ENCODE data around the gene UBE3B.

Gene UBE3B

DNA sequence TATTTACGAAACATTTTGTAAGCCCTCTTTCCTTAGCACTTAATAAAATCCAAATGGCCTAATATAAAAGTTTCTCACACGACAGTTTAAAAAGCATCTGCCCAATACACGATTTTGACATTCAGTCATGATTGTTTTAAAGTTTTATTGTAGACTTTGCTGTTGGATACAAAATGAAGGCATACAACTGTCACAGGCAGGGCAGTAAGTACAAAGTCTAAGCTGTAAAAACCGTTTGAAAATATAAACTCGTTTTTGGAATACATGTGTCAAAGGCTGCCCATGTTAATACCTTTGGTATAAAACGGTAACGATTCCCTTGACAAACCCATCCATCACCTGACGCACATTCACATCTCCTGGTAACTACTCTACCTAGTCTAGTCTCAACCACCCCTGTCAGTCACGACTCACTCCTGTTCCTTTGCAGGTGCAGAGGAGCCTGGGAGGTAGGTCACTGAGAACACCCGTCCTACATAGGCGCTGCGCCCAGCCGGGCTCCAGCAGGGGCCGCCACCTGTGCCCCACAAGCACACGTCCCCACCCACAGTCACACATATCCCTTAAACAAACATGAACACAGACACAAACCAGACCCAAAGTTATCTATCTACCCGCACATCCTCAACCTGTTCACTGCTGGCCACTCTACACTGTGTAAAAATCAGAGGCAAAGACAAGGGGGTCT, 27.4 kb upstream of the UBE3B start:
- H3K4me3 ChIP-seq (replicated peaks; ENCODE audit: low read depth, low read length): no peak overlapping the region
- TF ChIP-seq, protein P1, sequence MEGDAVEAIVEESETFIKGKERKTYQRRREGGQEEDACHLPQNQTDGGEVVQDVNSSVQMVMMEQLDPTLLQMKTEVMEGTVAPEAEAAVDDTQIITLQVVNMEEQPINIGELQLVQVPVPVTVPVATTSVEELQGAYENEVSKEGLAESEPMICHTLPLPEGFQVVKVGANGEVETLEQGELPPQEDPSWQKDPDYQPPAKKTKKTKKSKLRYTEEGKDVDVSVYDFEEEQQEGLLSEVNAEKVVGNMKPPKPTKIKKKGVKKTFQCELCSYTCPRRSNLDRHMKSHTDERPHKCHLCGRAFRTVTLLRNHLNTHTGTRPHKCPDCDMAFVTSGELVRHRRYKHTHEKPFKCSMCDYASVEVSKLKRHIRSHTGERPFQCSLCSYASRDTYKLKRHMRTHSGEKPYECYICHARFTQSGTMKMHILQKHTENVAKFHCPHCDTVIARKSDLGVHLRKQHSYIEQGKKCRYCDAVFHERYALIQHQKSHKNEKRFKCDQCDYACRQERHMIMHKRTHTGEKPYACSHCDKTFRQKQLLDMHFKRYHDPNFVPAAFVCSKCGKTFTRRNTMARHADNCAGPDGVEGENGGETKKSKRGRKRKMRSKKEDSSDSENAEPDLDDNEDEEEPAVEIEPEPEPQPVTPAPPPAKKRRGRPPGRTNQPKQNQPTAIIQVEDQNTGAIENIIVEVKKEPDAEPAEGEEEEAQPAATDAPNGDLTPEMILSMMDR (IDR thresholded peaks at IDR 0.05; ENCODE audit: low read length, missing control alignments): peak; percentile 18
- DNase-seq (ENCODE audit: low read depth): no peak

DNA sequence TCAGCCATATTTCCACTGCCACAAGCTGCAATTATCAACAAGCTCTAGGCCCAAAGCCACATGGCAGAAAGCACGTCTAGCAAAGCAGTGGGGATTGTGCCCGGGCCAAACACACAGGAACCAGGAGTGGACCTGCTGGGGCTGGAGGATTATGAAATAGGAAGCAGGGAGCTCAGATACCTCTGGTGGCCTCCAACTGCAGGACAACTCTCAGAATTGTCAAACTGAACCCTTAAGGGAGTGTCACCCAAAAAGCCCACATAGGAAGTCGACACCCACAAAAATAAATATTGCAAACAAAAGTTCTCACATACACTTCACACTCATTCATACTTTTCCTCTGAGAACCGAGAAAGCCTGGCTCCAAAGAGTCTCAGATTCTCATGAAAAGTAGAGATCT, 26.5 kb upstream of the UBE3B start:
- TF ChIP-seq, protein P1 (IDR thresholded peaks at IDR 0.05; ENCODE audit: low read length, missing control alignments): no peak
- DNase-seq (ENCODE audit: low read depth): no peak
- no peak overlapping the region for H3K4me3 ChIP-seq (replicated peaks; ENCODE audit: low read depth, low read length)

DNA sequence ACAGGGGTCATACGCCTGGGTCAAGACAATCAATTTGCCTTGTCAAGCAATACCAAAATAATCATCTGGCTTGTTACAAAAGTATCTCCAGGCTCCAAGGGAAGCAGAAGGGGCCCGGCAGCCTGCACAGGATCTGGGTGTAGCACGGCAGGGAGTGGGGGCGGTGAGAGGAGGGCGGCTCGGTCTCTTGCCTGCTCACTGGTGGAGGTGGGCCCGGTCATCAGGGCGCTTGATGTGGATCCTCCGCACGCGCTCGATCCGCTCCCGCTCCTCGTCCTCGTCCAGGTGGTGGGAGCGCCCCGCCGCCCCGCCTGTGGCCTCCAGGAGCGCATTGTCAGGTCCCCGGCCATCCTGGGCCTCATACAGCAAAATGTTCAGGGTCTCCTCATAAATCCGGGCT, 26.0 kb upstream of the UBE3B start:
- TF ChIP-seq, protein P1 (IDR thresholded peaks at IDR 0.05; ENCODE audit: low read length, missing control alignments): no peak
- no peak for DNase-seq (ENCODE audit: low read depth)
- H3K4me3 ChIP-seq (replicated peaks; ENCODE audit: low read depth, low read length): no peak overlapping the region

DNA sequence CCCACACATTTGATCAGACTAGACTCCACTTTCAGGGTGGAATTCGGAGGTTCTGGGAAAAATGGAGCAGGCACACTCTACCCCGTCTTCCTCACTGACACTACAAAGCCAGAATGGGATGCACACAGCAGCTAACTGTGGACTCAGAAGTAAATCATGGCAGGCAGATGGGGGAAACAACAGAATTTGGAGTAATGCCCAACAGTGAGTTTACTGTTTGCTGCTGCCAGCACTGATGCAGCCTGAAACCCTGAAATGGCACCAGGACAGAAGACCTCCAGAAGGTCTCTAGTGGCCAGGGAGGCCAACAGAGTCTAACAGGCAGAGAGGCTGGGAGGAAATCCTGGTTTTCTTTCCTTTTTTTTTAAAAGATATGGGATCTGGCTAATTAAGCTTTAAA, 24.9 kb upstream of the UBE3B start:
- no peak for DNase-seq (ENCODE audit: low read depth)
- no peak overlapping the region for H3K4me3 ChIP-seq (replicated peaks; ENCODE audit: low read depth, low read length)
- TF ChIP-seq, protein P1 (IDR thresholded peaks at IDR 0.05; ENCODE audit: low read length, missing control alignments): no peak

DNA sequence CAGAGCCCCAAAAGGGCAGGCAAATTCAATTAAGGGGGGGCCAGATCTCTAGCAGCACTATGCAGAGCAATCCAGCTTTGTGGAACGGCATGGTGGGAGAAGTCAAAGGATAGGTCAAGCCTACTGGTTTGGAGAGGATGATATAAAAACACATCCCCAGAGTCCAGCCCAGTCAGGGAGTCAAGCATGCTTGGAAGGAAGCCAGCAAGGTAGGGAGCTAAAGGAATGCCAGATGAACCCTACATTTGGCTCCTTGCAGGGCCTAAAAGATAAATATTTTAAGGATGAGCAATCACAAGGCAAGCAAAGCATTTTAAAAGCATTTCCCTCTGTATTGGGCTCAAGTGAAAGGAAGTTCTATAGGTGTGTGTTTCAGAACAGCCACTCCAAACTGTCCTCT, 21.7 kb upstream of the UBE3B start:
- TF ChIP-seq, protein P1 (IDR thresholded peaks at IDR 0.05; ENCODE audit: low read length, missing control alignments): no peak
- DNase-seq (ENCODE audit: low read depth): no peak
- H3K4me3 ChIP-seq (replicated peaks; ENCODE audit: low read depth, low read length): no peak overlapping the region

DNA sequence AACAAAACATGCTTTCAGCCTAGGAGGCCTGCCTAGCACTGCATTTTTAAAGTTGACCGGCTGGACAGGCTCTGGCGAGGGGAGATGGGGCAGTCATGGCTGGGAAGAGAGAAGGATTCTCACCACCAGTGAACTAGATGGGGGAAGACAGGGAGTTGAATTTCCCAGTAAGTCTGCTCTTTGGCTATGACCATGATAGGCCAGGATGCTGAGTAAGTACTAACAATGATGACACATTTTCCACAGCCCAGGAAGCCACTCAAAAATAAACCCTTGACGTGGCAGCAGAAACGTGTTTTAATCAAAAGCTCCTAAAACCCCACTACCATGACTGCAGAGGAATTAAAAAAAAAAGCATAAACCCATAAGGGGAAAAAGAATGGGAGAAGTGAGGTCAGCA, 19.3 kb upstream of the UBE3B start:
- no peak overlapping the region for H3K4me3 ChIP-seq (replicated peaks; ENCODE audit: low read depth, low read length)
- peak; percentile 74 for DNase-seq (ENCODE audit: low read depth)
- TF ChIP-seq, protein P1 (IDR thresholded peaks at IDR 0.05; ENCODE audit: low read length, missing control alignments): no peak

DNA sequence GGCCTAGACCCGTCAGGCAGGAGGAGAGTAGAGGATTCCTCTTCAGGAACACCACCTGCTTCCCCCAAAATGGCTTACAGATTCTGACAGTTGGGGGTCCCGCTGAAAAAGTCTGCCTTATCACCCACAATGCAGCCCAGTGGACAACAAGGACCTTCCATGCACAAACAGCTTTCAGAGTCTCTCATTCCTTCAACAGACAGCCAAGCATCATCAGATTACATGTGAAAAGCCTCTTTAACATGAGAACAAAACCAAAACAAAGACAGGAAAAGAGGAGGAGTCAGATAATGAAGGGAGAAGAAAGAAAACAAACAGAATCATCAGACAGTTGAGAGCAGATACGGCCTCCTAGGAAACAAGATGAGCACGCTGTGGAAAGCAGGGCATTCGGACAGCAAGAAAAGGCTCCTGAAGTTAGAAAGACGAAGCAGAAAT, 18.6 kb upstream of the UBE3B start:
- DNase-seq (ENCODE audit: low read depth): peak; percentile 74
- H3K4me3 ChIP-seq (replicated peaks; ENCODE audit: low read depth, low read length): no peak overlapping the region
- TF ChIP-seq, protein P1 (IDR thresholded peaks at IDR 0.05; ENCODE audit: low read length, missing control alignments): no peak
